ENCODE data around the gene PCBP3. TPM values are rescaled to one million over a fixed set of nuclear protein-coding genes. Genes with fewer than 3 reads are reported as not detected.
"Not testable (repeated sequence)": the region's sequence is repeated elsewhere in the genome, so short reads cannot be mapped to it uniquely, and the experiment has no call there.

Gene PCBP3
- total and polyA plus RNA-seq, 4 donors: 0.36 to 1.6 (median 0.42) TPM

- no peak for DNase-seq (ENCODE audit: low spot score)
- Histone ChIP-seq H3K4me3 (ENCODE audit: low read depth in 1 of 3, low read length in 3 of 3) (no peak overlapping the region), H3K9me3 (ENCODE audit: control insufficient read depth in 4 of 4, low read length in 3 of 4) (no peaks in the 10 kb centered on the region), H3K4me1 (ENCODE audit: control insufficient read depth in 4 of 4, insufficient read depth in 4 of 4, low read length in 3 of 4) (no peaks in the 10 kb centered on the region), H3K9ac (ENCODE audit: low read depth in 1 of 2, low read length in 2 of 2) (no peak overlapping the region), H3K36me3 (ENCODE audit: control insufficient read depth in 4 of 4, insufficient read depth in 3 of 4, low read depth in 1 of 4, low read length in 3 of 4) (no peaks in the 10 kb centered on the region), H3K27me3 (ENCODE audit: control insufficient read depth in 4 of 4, insufficient read depth in 4 of 4, low read length in 3 of 4) (peaks cover 0 to 19% (median 4%) of the 10 kb centered on the region in 4 donors), H3K27ac (ENCODE audit: low read depth in 1 of 2, low read length in 2 of 2) (no peak overlapping the region)
- whole genome bisulfite sequencing: 90% methylated on average over 12 of the region's 12 CpGs
- TF ChIP-seq CTCF (IDR thresholded peaks at IDR 0.05; ENCODE audit: low read depth, low read length, missing input control) (no peak), HNF4A (conservative IDR thresholded peaks at IDR 0.05) (no peak), REST (IDR thresholded peaks at IDR 0.05) (no peak), TAF1 (conservative IDR thresholded peaks at IDR 0.05) (no peak)
Measured at GRCh38 chr21:45611296-45611695, 32.2 kb upstream of the PCBP3 start.

GRCh38 chr21:45611939-45612664 lies 31.4 kb upstream of the PCBP3 start:
- WGBS: 73% methylated on average over 25 of the region's 25 CpGs
- Histone ChIP-seq H3K36me3 (ENCODE audit: control insufficient read depth in 4 of 4, insufficient read depth in 3 of 4, low read depth in 1 of 4, low read length in 3 of 4) (no peaks in the 10 kb centered on the region), H3K9me3 (ENCODE audit: control insufficient read depth in 4 of 4, low read length in 3 of 4) (no peaks in the 10 kb centered on the region), H3K4me1 (ENCODE audit: control insufficient read depth in 4 of 4, insufficient read depth in 4 of 4, low read length in 3 of 4) (no peaks in the 10 kb centered on the region), H3K27ac (ENCODE audit: low read depth in 1 of 2, low read length in 2 of 2) (no peak overlapping the region), H3K4me3 (ENCODE audit: low read depth in 1 of 3, low read length in 3 of 3) (no peak overlapping the region), H3K27me3 (ENCODE audit: control insufficient read depth in 4 of 4, insufficient read depth in 4 of 4, low read length in 3 of 4) (peaks cover 0 to 19% (median 4%) of the 10 kb centered on the region in 4 donors), H3K9ac (ENCODE audit: low read depth in 1 of 2, low read length in 2 of 2) (no peak overlapping the region)
- DNase-seq (ENCODE audit: low spot score): no peak
- no peak for TF ChIP-seq RAD21 (IDR thresholded peaks at IDR 0.05)
- TF ChIP-seq EGR1 (IDR thresholded peaks at IDR 0.05; ENCODE audit: low read depth in 2 of 2): no peak
- TF ChIP-seq CTCF (IDR thresholded peaks at IDR 0.05; ENCODE audit: low read depth, low read length, missing input control): no peak
- no peak for TF ChIP-seq FOXA1 (IDR thresholded peaks at IDR 0.05)
- no peak for TF ChIP-seq RXRA (IDR thresholded peaks at IDR 0.05)
- TF ChIP-seq ZBTB33 (IDR thresholded peaks at IDR 0.05): no peak
- TF ChIP-seq YY1 (IDR thresholded peaks at IDR 0.05): no peak
- TF ChIP-seq ATF3 (IDR thresholded peaks at IDR 0.05): no peak
- no peak for TF ChIP-seq GABPA (IDR thresholded peaks at IDR 0.05 in 1 of 2, conservative IDR thresholded peaks at IDR 0.05 in 1 of 2)
- no peak for TF ChIP-seq HNF4A (conservative IDR thresholded peaks at IDR 0.05)
- TF ChIP-seq JUND (IDR thresholded peaks at IDR 0.05): no peak

GRCh38 chr21:45612665-45613019 lies 30.9 kb upstream of the PCBP3 start:
- H3K27me3 ChIP-seq (ENCODE audit: control insufficient read depth in 4 of 4, insufficient read depth in 4 of 4, low read length in 3 of 4): peaks cover 0 to 19% (median 4%) of the 10 kb centered on the region in 4 donors
- not testable (repeated sequence) for H3K9ac ChIP-seq (ENCODE audit: low read depth in 1 of 2, low read length in 2 of 2); DNase-seq (ENCODE audit: low spot score); H3K4me1 ChIP-seq (ENCODE audit: control insufficient read depth in 4 of 4, insufficient read depth in 4 of 4, low read length in 3 of 4); H3K9me3 ChIP-seq (ENCODE audit: control insufficient read depth in 4 of 4, low read length in 3 of 4); H3K36me3 ChIP-seq (ENCODE audit: control insufficient read depth in 4 of 4, insufficient read depth in 3 of 4, low read depth in 1 of 4, low read length in 3 of 4); H3K4me3 ChIP-seq (ENCODE audit: low read depth in 1 of 3, low read length in 3 of 3); H3K27ac ChIP-seq (ENCODE audit: low read depth in 1 of 2, low read length in 2 of 2)
- WGBS: 92% methylated on average over 5 of the region's 7 CpGs
